Ishikawa (cell line): ENCODE data around the gene PVR.

ENCODE experiments used
- CEBPB ChIP-seq: IDR thresholded peaks from 2 replicates; pipeline ENCODE4 v1.6.1; 2012
- CREB1 ChIP-seq: IDR thresholded peaks from 2 replicates; pipeline ENCODE4 v1.6.1; 2012; ENCODE audit warnings: low read depth
- EGR1 ChIP-seq: IDR thresholded peaks from 2 replicates; pipeline ENCODE4 v1.6.1; 2012
- EP300 ChIP-seq: IDR thresholded peaks from 2 replicates; pipeline ENCODE4 v1.6.1; 2012; ENCODE audit warnings: borderline replicate concordance
- FOXM1 ChIP-seq: IDR thresholded peaks from 2 replicates; pipeline ENCODE4 v1.6.1; 2012; ENCODE audit warnings: low read depth, borderline replicate concordance
- NFIC ChIP-seq: IDR thresholded peaks from 2 replicates; pipeline ENCODE4 v1.6.1; 2012
- RAD21 ChIP-seq: IDR thresholded peaks from 2 replicates; pipeline ENCODE4 v1.6.1; 2012; ENCODE audit warnings: low read depth
- TAF1 ChIP-seq: IDR thresholded peaks from 2 replicates; pipeline ENCODE4 v1.6.1; 2012; ENCODE audit warnings: low read depth, mild to moderate bottlenecking
- TCF12 ChIP-seq: IDR thresholded peaks from 2 replicates; pipeline ENCODE4 v1.6.1; 2012; ENCODE audit warnings: low read depth
- TEAD4 ChIP-seq: IDR thresholded peaks from 2 replicates; pipeline ENCODE4 v1.6.1; 2012
- YY1 ChIP-seq: IDR thresholded peaks from 2 replicates; pipeline ENCODE4 v1.6.1; 2012; ENCODE audit warnings: low read depth
- ZBTB7A ChIP-seq: IDR thresholded peaks from 2 replicates; pipeline ENCODE4 v1.6.1; 2012; ENCODE audit warnings: low read depth
- TF ChIP-seq, protein P1 (sequence below): IDR thresholded peaks from 2 replicates; pipeline ENCODE4 v1.6.1; 2012; ENCODE audit warnings: low read depth, mild to moderate bottlenecking
- TF ChIP-seq, protein P2 (sequence below): IDR thresholded peaks from 2 replicates; pipeline ENCODE4 v1.6.1; 2012
- TF ChIP-seq, protein P3 (sequence below): IDR thresholded peaks from 2 replicates; pipeline ENCODE4 v1.6.1; 2012

The PVR gene

DNA sequence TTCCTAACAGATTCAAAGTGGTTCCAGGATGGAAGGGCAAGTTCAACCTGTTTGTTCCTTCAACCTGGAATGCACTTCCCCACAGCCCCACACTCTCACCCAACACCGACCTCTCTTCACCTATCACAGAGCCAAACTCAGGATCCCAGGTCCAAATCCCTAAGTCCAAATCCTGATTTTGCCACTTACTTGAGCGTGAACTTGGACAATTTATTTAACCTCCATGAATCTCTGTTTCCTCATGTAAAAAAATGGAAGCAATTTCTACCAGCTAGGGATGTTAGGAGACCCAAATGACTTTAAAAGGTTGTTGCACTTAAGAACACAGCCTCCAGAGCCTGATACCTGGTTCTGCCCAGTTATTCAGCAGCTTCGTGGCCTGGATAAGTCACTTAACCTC, 35.8 kb upstream of the PVR start:
- TF ChIP-seq FOXM1 = no peak

DNA sequence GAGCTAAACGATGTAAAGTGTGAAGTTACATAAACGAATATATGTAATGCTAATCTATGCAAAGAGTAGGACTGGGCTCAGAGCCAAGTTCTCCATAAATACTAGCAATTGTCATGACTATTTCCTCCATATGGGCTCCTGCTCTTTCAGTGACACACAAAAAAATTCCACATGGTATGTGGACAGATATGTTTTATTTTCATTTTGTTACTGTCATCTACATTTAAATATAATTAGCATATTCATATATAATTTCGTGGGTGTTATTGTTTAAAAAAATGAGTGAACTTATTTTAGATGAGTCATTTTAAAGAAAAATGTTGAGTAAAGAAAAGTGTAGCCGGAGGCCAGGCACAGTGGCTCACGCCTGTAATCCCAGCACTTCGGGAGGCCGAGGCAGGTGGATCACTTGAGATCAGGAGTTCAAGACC, 35.3 kb upstream of the PVR start:
- no peak for TF ChIP-seq FOXM1
- TF ChIP-seq NFIC = peak; percentile 56; the same call in 1 of the 2 replicates

DNA sequence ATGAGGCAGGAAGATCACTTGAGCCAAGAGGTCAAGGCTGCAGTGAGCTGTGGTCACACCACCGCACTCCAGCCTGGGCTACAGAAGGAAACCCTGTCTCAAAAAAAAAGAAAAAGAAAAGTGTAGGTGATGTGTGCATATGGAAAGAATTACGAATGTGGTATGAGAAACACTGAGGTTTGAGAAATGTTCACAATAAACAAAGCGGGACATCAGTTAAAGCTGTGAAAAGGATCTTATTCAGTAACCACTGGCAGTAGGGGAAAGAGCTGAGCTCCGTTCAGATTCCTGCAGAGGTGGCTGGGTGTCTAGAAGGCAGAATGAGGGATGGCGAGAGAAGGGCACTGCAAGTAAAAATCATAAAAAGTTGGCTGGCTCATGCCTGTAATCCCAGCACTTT, 34.5 kb upstream of the PVR start:
- TF ChIP-seq CEBPB (no peak), TEAD4 (no peak), CREB1 (no peak), EGR1 (no peak), EP300 (no peak), YY1 (no peak), ZBTB7A (no peak), TAF1 (no peak), FOXM1 (no peak), RAD21 (no peak), NFIC (no peak)
- TF ChIP-seq, protein P1, sequence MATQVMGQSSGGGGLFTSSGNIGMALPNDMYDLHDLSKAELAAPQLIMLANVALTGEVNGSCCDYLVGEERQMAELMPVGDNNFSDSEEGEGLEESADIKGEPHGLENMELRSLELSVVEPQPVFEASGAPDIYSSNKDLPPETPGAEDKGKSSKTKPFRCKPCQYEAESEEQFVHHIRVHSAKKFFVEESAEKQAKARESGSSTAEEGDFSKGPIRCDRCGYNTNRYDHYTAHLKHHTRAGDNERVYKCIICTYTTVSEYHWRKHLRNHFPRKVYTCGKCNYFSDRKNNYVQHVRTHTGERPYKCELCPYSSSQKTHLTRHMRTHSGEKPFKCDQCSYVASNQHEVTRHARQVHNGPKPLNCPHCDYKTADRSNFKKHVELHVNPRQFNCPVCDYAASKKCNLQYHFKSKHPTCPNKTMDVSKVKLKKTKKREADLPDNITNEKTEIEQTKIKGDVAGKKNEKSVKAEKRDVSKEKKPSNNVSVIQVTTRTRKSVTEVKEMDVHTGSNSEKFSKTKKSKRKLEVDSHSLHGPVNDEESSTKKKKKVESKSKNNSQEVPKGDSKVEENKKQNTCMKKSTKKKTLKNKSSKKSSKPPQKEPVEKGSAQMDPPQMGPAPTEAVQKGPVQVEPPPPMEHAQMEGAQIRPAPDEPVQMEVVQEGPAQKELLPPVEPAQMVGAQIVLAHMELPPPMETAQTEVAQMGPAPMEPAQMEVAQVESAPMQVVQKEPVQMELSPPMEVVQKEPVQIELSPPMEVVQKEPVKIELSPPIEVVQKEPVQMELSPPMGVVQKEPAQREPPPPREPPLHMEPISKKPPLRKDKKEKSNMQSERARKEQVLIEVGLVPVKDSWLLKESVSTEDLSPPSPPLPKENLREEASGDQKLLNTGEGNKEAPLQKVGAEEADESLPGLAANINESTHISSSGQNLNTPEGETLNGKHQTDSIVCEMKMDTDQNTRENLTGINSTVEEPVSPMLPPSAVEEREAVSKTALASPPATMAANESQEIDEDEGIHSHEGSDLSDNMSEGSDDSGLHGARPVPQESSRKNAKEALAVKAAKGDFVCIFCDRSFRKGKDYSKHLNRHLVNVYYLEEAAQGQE = no peak
- TF ChIP-seq, protein P2, sequence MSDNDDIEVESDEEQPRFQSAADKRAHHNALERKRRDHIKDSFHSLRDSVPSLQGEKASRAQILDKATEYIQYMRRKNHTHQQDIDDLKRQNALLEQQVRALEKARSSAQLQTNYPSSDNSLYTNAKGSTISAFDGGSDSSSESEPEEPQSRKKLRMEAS = no peak

DNA sequence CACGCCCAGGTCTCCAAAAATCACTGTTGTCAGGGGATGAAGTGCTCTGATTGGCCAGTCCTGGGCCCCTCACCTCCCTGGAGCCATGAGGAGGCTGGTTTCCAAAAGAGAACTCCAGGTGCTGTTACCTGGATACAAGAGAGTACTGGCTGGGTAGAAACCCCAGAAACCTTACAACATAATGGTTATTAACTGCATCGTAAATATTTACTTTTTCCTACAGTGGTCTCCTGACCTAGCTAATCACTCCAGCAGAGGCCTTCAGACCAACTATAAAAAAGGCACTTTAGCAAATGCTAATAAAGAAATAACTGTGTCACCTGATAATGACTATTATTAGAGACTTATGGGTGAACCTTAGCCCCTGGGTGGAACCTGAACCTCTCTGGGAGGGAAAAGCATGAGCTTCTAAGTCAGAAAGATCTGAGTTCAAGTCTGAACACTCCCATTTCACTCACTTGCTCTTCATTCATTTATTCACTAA, 31.9 kb upstream of the PVR start:
- TF ChIP-seq, protein P2 = no peak
- TF ChIP-seq EP300 (no peak), NFIC (no peak), EGR1 (no peak), CEBPB (no peak), ZBTB7A (no peak), TCF12 (no peak), FOXM1 (no peak), CREB1 (no peak), TEAD4 (no peak), RAD21 (no peak)
- TF ChIP-seq, protein P3, sequence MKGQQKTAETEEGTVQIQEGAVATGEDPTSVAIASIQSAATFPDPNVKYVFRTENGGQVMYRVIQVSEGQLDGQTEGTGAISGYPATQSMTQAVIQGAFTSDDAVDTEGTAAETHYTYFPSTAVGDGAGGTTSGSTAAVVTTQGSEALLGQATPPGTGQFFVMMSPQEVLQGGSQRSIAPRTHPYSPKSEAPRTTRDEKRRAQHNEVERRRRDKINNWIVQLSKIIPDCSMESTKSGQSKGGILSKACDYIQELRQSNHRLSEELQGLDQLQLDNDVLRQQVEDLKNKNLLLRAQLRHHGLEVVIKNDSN = no peak

DNA sequence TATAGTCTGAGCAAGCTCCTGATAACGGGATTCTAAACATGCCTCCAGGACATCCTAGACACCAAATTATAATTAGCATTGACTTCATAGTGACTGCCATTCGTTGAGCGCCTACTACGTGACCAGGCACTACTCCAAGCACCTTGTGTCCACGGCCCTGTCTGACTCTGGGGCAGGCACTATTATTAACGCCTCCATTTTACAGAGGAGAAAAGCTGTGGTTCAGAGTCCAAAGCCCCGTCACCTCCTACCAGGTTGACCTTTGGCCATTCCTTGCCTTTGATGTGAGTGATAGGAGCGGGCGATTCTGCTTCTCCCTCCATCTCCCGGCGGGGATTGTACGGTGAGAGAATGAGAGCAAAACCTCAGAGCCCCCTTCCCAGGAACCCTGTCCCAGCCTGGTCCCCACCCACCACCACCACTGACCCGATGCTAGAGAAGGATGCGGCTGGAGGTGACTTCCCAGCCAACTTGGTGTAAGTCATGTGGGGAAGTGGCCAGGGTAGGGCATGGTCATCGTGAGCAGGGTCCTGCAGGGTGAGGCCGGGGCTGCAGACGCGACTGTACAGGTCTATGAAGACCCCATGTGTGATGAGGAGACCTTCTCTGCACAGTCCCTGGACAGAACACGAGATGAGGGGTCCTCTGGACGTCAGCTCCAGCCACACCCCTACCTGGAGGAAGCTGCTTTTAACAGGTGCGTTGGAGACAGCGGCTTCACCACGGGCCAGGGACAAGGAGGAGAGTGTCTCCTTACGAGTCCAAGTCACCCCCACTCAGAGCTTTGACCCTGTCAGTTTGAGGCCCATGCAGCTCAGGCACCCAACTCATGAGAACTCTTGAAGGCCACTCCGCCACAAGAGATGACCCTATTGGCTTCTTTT, 30.2 kb upstream of the PVR start, which contains the start of gene IGSF23:
Gene IGSF23, plus strand, starts transcription at position 269 of the 884 bp plus-strand sequence. Its CDS starts 83 bp downstream, at position 352.
- TF ChIP-seq EGR1 (no peak), TCF12 (no peak), CREB1 (no peak), NFIC (no peak), YY1 (no peak), CEBPB (no peak), ZBTB7A (no peak), TEAD4 (no peak), RAD21 (no peak), FOXM1 (no peak), EP300 (no peak), TAF1 (no peak)
- TF ChIP-seq, protein P1 = no peak
- TF ChIP-seq, protein P2 = no peak
- TF ChIP-seq, protein P3 = no peak

DNA sequence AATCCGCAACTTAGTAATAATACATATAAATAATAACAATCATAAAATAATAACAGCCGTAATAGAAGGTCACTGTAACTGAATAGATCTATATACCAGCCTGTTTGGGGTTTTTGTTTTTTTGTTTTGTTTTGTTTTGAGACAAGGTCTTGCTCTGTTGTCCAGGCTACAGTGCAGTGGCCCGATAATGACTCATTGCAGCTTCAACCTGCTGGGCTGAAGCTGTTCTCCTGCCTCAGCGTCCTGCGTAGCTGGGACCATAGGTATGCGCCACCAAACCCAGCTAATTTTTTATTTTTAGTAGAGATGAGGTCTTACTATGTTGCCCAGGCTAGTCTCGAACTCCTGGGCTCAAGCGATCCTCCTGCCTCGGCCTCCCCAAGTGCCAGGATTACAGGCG, 29.4 kb upstream of the PVR start:
- TF ChIP-seq FOXM1 (no peak), EGR1 (no peak), ZBTB7A (no peak)
- TF ChIP-seq, protein P2 = no peak
